SK-N-SH treated with all-trans-retinoic acid at 6 μM for 48 hours (cell line): ENCODE results near the gene SPOCK1.

Experiments used
- ATAC-seq: fragments of 200-7000 bp; cut with Tn5 transposase; 3 replicates; pipeline ENCODE4 v1.9.1; 2020; ENCODE audit warnings: mild to moderate bottlenecking, moderate library complexity
- ARNTL ChIP-seq: fragments of 450-650 bp; formaldehyde crosslinking; IDR thresholded peaks from 2 replicates; pipeline ENCODE4 v1.5.0; 2020; ENCODE audit warnings: low read depth, mild to moderate bottlenecking, moderate library complexity, borderline replicate concordance
- BACH2 ChIP-seq: fragments of 250-450 bp; sonication (Bioruptor Pico); IDR thresholded peaks from 2 replicates; pipeline ENCODE4 v1.9.0; 2021; ENCODE audit warnings: mild to moderate bottlenecking, borderline replicate concordance
- CSDC2 ChIP-seq: fragments of 250-450 bp; sonication (Bioruptor Pico); IDR thresholded peaks from 2 replicates; pipeline ENCODE4 v1.5.0; 2020; ENCODE audit warnings: mild to moderate bottlenecking, moderate library complexity
- CSRNP3 ChIP-seq: fragments of 250-450 bp; sonication (Bioruptor Pico); IDR thresholded peaks from 2 replicates; pipeline ENCODE4 v1.5.1; 2021; ENCODE audit warnings: mild to moderate bottlenecking, moderate library complexity
- ESRRG ChIP-seq: fragments of 250-450 bp; sonication (Bioruptor Pico); IDR thresholded peaks from 2 replicates; pipeline ENCODE4 v1.6.1; 2021; ENCODE audit warnings: mild to moderate bottlenecking
- GLIS3 ChIP-seq: fragments of 250-450 bp; sonication (Bioruptor Pico); IDR thresholded peaks from 2 replicates; pipeline ENCODE4 v1.5.0; 2020; ENCODE audit warnings: mild to moderate bottlenecking, moderate library complexity
- ISL1 ChIP-seq: fragments of 250-450 bp; sonication (Bioruptor Pico); IDR thresholded peaks from 2 replicates; pipeline ENCODE4 v2.1.2; 2022; ENCODE audit warnings: mild to moderate bottlenecking, moderate library complexity
- OSR1 ChIP-seq: fragments of 250-450 bp; sonication (Bioruptor Pico); IDR thresholded peaks from 2 replicates; pipeline ENCODE4 v1.8.0; 2022; ENCODE audit warnings: moderate library complexity, mild to moderate bottlenecking, inconsistent platforms
- POU6F1 ChIP-seq: fragments of 250-450 bp; sonication (Bioruptor Pico); IDR thresholded peaks from 2 replicates; pipeline ENCODE4 v1.8.0; 2021; ENCODE audit warnings: low read depth, mild to moderate bottlenecking, moderate library complexity, borderline replicate concordance
- PPARA ChIP-seq: fragments of 250-450 bp; sonication (Bioruptor Pico); IDR thresholded peaks from 2 replicates; pipeline ENCODE4 v1.5.0; 2020; ENCODE audit warnings: mild to moderate bottlenecking, borderline replicate concordance
- RARB ChIP-seq: fragments of 250-450 bp; sonication (Bioruptor Pico); IDR thresholded peaks from 2 replicates; pipeline ENCODE4 v1.8.0; 2021; ENCODE audit warnings: mild to moderate bottlenecking, moderate library complexity
- SNAI2 ChIP-seq: fragments of 250-450 bp; sonication (Bioruptor Pico); IDR thresholded peaks from 2 replicates; pipeline ENCODE4 v1.5.0; 2020; ENCODE audit warnings: mild to moderate bottlenecking, moderate library complexity
- TCF4 ChIP-seq: fragments of 250-450 bp; sonication (Bioruptor Pico); IDR thresholded peaks from 2 replicates; pipeline ENCODE4 v1.8.0; 2021; ENCODE audit warnings: mild to moderate bottlenecking, moderate library complexity, borderline replicate concordance
- TOX ChIP-seq: fragments of 250-450 bp; sonication (Bioruptor Pico); IDR thresholded peaks from 2 replicates; pipeline ENCODE4 v1.8.0; 2021; ENCODE audit warnings: mild to moderate bottlenecking, moderate library complexity, borderline replicate concordance
- TSHZ2 ChIP-seq: fragments of 250-450 bp; sonication (Bioruptor Pico); IDR thresholded peaks from 2 replicates; pipeline ENCODE4 v1.5.0; 2020; ENCODE audit warnings: mild to moderate bottlenecking, moderate library complexity
- ZC3H10 ChIP-seq: fragments of 250-450 bp; sonication (Bioruptor Pico); IDR thresholded peaks from 2 replicates; pipeline ENCODE4 v1.5.1; 2021; ENCODE audit warnings: mild to moderate bottlenecking, moderate library complexity
- ZFP3 ChIP-seq: fragments of 250-450 bp; sonication (Bioruptor Pico); IDR thresholded peaks from 2 replicates; pipeline ENCODE4 v1.5.0; 2020; ENCODE audit warnings: mild to moderate bottlenecking, moderate library complexity
- ZFP30 ChIP-seq: fragments of 450-650 bp; formaldehyde crosslinking; IDR thresholded peaks from 2 replicates; pipeline ENCODE4 v1.5.0; 2022; ENCODE audit warnings: mild to moderate bottlenecking, moderate library complexity
- ZNF565 ChIP-seq: fragments of 450-650 bp; formaldehyde crosslinking; conservative IDR thresholded peaks from 2 replicates; pipeline ENCODE4 v1.5.0; 2020; ENCODE audit warnings: low read depth, mild to moderate bottlenecking, moderate library complexity
- ZNF70 ChIP-seq: fragments of 450-650 bp; formaldehyde crosslinking; IDR thresholded peaks from 2 replicates; pipeline ENCODE4 v1.5.0; 2020; ENCODE audit warnings: mild to moderate bottlenecking, moderate library complexity
- ZNF8 ChIP-seq: fragments of 450-650 bp; formaldehyde crosslinking; IDR thresholded peaks from 2 replicates; pipeline ENCODE4 v1.5.0; 2020; ENCODE audit warnings: mild to moderate bottlenecking, moderate library complexity

Gene SPOCK1

GRCh38 chr5:137470111-137470920 lies 28.8 kb downstream of the SPOCK1 start:
- peak; percentile 97 for ATAC-seq
- TF ChIP-seq SNAI2 (CRISPR knock-in tag) (no peak), ZFP3 (CRISPR knock-in tag) (0 out of 2 replicates have a peak, but pooled peaks have one; percentile 76), ZFP30 (CRISPR knock-in tag) (0 out of 2 replicates have a peak, but pooled peaks have one; percentile 8), ISL1 (CRISPR knock-in tag) (0 out of 2 replicates have a peak, but pooled peaks have one; percentile 18)

- TF ChIP-seq PPARA (CRISPR knock-in tag) = no peak
- TF ChIP-seq ZNF8 (CRISPR knock-in tag) = no peak
- TF ChIP-seq RARB (CRISPR knock-in tag) = no peak
- TF ChIP-seq TCF4 (CRISPR knock-in tag) = no peak
- TF ChIP-seq ESRRG (CRISPR knock-in tag) = no peak
- no peak for TF ChIP-seq BACH2 (CRISPR knock-in tag)
- no peak for TF ChIP-seq ISL1 (CRISPR knock-in tag)
- TF ChIP-seq POU6F1 (CRISPR knock-in tag) = no peak
- no peak for TF ChIP-seq CSRNP3 (CRISPR knock-in tag)
- no peak for TF ChIP-seq CSDC2 (CRISPR knock-in tag)
- TF ChIP-seq ARNTL (CRISPR knock-in tag) = no peak
- no peak for TF ChIP-seq TSHZ2 (CRISPR knock-in tag)
- no peak for TF ChIP-seq ZC3H10 (CRISPR knock-in tag)
- TF ChIP-seq ZFP3 (CRISPR knock-in tag) = no peak
- no peak for ATAC-seq
These were observed 32.2 kb downstream of the SPOCK1 start for GRCh38 chr5:137466889-137467288.

- TF ChIP-seq TCF4 (CRISPR knock-in tag) = no peak
- no peak for TF ChIP-seq POU6F1 (CRISPR knock-in tag)
- TF ChIP-seq GLIS3 = no peak
- no peak for TF ChIP-seq TSHZ2 (CRISPR knock-in tag)
- no peak for TF ChIP-seq PPARA (CRISPR knock-in tag)
- no peak for TF ChIP-seq CSDC2 (CRISPR knock-in tag)
- TF ChIP-seq ARNTL (CRISPR knock-in tag) = no peak
- TF ChIP-seq CSRNP3 (CRISPR knock-in tag) = no peak
- TF ChIP-seq BACH2 (CRISPR knock-in tag) = no peak
- no peak for TF ChIP-seq OSR1
- no peak for TF ChIP-seq RARB (CRISPR knock-in tag)
- TF ChIP-seq SNAI2 (CRISPR knock-in tag) = no peak
- TF ChIP-seq ESRRG (CRISPR knock-in tag) = no peak
- TF ChIP-seq TOX (CRISPR knock-in tag) = no peak
- no peak for TF ChIP-seq ZNF8 (CRISPR knock-in tag)
- no peak for TF ChIP-seq ZNF565 (CRISPR knock-in tag)
- no peak for TF ChIP-seq ZFP30 (CRISPR knock-in tag)
- TF ChIP-seq ZNF70 (CRISPR knock-in tag) = no peak
- TF ChIP-seq, all 23 proteins: peak for 0
- no peak for ATAC-seq
These were observed 33.2 kb downstream of the SPOCK1 start for GRCh38 chr5:137465930-137466329.
